GM21360 (cell line): ENCODE measurements around the gene FIBIN.

Experiments used
- ATAC-seq: cut with Tn5 transposase; IDR thresholded peaks from one replicate; pipeline ENCODE4 v1.9.1; 2021; ENCODE audit warnings: mild to moderate bottlenecking, moderate library complexity; ENCODE audit not compliant: unreplicated experiment

Gene FIBIN

DNA sequence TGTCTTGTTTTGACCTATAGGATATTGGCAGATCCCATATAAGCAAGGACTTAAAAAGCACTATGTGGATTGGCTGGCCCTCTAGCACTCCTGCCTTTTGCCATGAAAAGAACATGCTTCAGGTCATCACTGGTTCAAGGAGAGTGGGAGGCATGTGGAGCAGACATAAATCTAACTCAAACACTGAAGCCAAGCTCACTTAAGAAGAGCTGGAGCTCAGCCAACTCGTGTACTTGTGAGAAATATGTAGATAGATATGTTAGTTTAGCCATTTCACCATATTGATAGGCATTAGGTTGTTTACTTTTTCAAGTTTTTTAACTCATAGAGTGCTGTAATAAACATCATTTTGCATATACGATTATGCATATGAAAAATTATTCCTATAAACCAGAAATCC, 26.8 kb downstream of the FIBIN start:
- no peak for ATAC-seq

DNA sequence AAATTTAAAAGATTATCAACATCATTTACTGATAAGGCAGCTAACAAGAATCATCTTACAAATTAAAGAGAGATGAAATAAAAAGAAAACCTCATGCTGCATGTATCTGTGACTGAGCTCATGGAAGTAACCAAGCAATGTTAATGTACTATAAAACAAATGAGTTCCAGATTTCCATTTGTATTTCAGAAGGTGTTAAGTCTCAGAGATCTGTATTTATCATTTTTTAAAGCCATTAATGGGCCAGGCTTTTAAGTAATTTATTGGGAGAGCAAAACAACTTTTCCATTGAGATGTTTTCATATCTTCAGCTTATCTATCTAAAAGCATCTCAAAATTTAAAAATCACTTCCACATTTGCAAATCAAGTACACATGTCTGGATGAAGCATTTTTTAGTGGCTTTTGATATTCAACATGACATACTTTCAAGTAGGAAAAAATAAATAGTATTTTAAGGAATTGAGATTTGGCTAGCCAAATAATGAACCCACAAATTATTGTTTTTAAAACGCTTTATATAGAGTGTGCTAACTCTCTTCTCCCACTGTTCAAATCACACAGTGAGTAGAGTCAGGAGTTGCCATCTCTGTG, 28.8 kb downstream of the FIBIN start:
- ATAC-seq = no peak

GRCh38 chr11:27024865-27025264, 31.0 kb downstream of the FIBIN start:
- ATAC-seq = no peak

DNA sequence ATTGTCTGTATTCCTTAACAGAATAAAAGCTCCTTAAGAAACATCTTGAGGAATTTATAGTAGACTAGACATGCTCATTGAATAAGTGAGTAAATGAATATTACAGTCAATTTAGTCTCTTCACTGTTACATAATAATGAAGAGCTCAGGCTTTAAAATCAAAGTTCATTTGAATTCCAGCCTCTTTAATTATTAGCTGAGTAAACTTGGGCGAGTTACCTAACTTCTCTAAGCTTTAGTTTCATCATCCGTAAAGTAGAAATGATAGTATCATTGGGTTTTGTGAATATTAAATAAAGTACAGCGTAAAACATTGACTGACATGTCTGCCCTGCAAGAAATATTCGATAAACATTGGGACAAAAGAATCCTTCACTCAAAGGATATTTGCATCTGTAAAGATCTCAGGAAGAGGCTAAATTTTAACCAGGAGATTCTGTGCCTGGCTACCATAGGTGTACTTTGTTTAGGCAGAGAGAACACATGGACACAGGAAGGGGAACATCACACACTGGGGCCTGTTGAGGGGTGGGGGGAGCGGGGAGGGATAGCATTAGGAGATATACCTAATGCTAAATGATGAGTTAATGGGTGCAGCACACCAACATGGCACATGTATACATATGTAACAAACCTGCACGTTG, 31.5 kb downstream of the FIBIN start:
- no peak for ATAC-seq

DNA sequence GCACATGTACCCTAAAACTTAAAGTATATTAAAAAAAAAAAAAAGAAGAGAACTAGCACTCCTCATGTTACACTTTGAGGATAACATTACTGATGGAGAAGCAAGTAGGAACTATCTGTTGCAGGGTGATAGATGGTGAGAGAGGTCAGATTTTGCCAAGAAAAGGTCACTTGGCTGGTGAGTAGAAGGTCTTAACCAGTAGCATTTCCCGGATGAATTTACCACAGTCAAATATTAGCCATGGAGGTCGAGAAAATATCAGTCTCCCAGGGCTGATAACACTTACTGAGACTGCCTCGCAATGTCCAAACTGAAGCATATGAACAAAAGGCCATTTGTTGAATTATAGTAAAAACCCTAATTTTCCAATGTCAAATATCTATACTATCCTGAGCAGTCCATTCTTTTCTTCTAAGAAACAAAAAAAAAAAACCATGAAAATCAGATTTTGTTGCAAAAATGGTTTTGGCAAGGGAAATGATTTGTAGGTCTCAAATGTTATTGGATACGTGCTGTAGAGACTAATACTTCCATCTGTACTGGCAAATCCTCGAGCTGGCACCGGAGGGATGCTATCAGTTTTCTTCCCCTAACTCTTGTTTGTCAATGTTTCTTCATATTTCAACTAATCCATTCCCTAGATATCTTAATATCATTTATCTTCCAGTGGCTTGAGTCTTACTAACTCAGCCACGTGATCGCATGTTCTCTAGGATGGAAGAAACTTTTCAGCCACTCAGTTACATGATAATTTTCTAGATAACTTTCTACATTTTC, 32.2 kb downstream of the FIBIN start:
- no peak for ATAC-seq

DNA sequence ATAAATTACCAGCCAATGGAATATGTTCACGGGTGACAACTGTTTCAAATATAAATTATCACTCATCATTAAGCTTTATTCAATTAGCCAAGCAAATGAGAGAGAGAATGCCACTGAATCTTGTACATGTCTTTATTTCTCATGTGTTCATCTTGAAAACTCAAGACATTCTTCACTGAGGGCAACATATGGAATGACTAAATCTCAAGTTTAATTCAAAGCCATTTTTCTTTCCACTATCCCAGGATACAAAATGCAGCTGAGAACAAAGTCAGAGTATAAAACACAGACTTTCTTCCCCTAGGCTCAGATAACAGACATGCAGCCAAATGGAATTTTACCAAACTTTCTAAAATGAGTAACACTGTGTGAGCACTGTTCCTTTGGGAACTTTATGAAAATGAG, 34.7 kb downstream of the FIBIN start:
- no peak for ATAC-seq

DNA sequence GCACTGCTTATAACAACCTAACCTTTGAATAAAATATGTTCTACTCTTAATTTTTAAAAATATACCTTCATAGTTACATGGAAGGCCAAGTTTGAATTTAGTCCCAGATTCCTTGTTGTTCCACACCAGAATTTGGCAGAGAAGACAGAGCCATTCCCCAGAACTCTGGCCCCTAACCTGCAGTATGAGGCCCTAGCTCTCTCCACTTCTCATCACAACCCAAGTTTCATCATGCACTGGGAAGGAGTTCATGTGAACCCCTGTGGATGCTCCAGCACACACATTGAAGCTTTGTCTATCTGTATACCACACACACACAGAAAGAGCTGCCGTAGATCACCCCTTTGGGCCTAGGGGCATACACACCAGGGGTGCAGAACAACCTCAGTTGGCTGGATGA, 36.1 kb downstream of the FIBIN start:
- ATAC-seq = no peak

- no peak for ATAC-seq
These were observed 37.8 kb downstream of the FIBIN start for GRCh38 chr11:27031754-27032153.

- no peak for ATAC-seq
These were observed 46.0 kb downstream of the FIBIN start for GRCh38 chr11:27039873-27040272.

DNA sequence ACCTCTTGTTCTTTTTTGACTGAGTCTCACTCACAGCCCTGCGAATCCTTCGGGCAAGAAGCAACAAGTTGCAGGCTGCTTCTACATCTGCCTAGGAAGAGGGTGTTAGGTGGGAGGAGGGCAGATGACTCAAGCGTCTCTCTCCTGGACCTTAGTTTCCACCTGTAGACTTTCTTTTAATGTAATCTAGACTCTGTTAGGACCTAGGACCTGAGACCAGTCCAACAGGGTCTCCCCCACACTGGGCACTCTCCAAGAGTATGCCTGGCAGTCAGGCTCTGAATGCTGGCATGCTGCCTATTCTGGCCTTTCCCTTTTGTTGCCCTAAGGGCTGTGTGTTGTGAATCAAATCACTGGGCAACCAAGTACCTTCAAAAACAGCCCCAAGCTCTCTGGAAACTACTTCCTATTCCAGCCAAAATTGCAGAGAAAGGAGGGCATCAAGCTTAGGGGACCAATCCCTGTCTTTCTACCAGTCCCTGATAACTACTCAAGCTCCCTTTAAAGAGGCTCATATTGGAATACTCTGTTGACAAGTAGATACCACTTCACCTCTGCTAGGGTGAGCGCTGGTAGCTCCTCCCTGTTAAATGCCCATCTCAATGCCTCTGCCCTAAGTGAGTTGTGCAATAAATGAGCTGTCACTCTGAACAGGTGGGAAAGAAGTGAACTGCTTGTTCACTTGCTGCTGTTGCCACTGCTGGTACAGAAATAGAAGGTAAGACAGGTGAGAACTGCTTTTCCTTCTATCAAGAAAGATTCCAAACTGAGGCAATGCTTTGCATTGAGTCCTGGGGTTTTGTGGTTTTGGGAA, 46.6 kb downstream of the FIBIN start, which contains the start of gene BBOX1:
BBOX1 (plus strand) TSS at position 514 of the 814 bp plus-strand sequence. CDS start 14,616 bp downstream, outside the sequence.
- ATAC-seq = no peak

- no peak for ATAC-seq
These were observed 47.4 kb downstream of the FIBIN start for GRCh38 chr11:27041141-27041899.
